HG03135 (cell line): ENCODE results near the gene AMHR2.

Source experiments
- ATAC-seq: cut with Tn5 transposase; IDR thresholded peaks from one replicate; pipeline ENCODE4 v1.9.1; 2021; ENCODE audit warnings: mild to moderate bottlenecking, moderate library complexity; ENCODE audit not compliant: unreplicated experiment

Gene AMHR2

GRCh38 chr12:53452159-53453077 lies 28.8 kb downstream of the AMHR2 start:
- no peak for ATAC-seq

DNA sequence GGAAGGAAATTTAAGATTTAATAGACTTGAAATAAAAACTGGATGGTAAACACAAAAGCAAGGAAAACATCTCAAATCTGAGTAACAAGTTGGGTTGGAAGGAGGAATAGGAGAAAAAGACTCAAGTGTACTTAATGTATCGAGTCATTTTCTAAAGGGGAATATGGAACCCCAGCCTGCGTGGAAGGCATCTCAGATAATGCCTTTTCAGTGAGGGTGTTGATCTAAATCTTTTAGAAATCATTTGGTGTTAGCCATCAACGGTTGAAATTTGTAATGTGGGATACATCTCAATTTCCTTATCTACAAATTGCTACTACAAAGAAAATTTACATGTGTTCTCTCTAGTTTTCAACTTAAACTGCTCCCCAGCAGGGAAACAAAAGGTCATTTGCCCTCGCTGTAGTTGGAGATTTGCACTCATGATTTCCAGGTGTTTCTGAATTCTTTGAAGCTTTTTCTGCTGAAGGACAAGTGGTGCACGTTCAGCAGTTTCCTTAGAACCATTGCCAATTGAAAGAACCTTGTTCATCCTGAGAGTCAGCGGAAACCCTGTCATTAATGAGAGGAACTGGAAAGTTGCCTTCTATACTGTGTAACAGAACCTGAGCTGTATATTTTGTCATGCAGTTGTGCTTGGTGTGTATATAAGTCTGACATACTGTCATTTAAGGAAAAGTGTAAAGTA lies 30.4 kb downstream of the AMHR2 start:
- ATAC-seq, result no peak

DNA sequence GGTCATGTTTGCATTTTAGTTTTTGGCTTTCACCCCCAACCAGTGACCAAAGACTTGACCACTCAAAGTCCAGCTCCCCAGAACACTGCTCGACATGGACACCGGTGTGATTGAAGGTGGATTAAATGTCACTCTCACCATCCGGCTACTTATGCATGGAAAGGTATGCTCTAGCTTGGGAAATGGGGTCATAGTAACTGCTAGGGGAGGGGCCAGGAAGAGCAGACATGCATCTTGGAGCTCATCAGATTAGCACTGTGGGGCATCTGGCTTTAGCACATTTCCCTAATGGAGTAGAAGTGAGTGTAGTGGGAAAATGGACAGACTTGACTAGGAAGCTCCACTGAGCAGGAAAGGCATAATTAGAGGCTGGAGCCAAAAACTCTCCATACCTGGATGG lies 31.1 kb downstream of the AMHR2 start:
- ATAC-seq, result no peak

DNA sequence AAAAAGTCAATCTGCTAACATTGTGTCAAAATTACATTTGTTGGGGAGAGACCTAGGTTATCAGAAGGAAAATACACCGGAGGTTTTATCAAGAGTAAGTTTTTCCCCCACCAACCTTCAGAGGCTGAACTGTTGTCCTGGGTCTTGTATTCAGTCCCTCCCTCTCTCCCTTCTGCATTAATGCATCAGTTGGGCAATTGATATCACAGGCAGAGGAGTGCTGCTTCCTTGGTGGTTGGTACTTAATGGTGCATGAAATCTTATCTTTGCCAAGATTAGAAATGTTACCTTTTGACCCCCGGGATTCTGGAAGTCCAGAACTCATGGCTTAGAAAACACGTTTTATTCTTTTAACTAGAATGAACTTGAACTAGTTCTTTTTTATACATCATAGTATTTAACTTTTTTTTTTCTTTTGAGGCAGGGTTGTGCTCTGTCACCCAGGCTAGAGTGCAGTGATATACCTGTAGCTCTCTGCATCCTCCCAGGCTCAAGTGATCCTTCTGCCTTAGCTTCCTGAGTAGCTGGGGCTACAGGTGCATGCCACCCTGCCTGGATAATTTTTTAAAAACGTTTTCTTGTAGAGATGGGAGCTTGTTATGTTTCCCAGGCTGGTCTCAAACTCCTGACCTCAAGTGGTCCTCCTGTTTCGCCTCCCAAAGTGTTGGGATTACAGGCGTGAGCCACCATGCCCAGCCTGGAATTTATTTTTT lies 33.2 kb downstream of the AMHR2 start:
- ATAC-seq, result no peak

DNA sequence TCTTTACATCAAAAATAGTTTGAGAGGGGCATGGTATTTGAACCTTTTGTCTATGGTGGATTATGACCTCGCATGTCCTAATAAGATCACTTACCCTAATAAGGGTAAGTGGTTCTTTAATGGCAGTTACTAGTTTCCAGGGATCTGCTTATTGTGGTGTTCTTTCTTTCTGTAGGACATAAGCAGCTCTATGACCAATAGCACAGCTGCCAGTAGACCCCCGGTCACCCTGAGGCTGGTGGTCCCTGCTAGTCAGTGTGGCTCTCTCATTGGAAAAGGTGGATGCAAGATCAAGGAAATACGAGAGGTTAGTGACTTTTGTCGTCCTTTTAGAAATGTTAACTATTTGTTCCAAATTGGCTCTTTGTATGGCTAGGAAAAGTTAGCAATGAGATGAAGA lies 35.4 kb downstream of the AMHR2 start:
- ATAC-seq, result no peak

GRCh38 chr12:53461059-53461458 lies 37.4 kb downstream of the AMHR2 start:
- no peak for ATAC-seq

DNA sequence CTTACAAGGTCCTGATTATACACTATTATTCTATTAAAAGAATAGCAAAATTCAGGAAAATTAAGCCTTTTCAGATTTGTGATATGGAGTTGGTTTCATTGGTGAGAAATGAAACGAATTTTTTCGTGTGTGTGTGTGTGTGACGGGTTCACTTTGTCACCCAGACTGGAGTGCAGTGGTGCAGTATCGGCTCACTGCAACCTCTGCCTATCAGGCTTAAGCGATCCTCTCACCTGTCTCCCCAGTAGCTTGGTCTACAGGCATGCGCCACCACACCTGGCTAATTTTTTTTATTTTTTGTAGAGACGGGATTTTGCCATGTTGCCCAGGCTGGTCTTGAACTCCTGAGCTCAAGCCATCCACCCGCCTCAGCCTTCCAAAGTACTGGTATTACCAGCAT lies 37.9 kb downstream of the AMHR2 start:
- ATAC-seq, result no peak

GRCh38 chr12:53462935-53463334 lies 39.3 kb downstream of the AMHR2 start:
- ATAC-seq, result no peak

- no peak for ATAC-seq
Measured at GRCh38 chr12:53463802-53464560, 40.3 kb downstream of the AMHR2 start.

GRCh38 chr12:53464685-53465418 lies 41.2 kb downstream of the AMHR2 start:
- ATAC-seq, result no peak

DNA sequence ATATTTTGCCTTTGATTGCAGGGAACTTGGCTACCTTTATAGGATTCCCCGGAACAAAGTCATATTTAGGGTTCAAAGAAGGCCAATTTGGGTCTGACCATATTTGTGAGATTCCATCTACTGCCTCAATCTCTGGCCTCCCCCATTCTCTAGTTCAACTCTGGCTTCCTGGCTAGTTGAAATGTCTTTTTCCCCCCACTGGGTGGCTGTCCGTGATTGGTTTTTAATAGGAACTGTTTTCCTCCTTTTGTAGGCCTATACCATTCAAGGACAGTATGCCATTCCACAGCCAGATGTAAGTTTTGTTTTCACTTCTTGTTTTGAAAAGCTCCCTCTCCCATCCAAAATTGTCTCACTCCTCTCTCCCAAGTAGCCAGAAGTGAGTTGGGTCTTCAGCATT lies 42.0 kb downstream of the AMHR2 start:
- no peak for ATAC-seq

GRCh38 chr12:53466640-53467039 lies 43.0 kb downstream of the AMHR2 start:
- no peak for ATAC-seq

DNA sequence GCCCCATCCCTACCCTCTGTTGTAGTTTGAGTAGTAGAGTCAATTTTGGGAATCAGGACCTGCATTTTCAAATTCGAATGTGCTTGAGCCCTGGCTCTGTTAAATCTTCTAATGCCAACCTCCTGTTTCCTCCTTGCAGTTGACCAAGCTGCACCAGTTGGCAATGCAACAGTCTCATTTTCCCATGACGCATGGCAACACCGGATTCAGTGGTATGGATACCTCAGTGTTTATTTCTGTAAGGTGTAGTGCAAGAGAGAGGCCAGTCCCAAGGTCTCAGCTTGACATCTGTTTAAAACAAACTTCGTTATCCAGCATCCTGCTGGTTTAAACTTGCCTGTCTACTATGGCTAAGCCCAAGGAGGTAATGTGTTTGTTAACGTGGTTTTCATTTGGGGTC lies 43.4 kb downstream of the AMHR2 start:
- ATAC-seq, result no peak

DNA sequence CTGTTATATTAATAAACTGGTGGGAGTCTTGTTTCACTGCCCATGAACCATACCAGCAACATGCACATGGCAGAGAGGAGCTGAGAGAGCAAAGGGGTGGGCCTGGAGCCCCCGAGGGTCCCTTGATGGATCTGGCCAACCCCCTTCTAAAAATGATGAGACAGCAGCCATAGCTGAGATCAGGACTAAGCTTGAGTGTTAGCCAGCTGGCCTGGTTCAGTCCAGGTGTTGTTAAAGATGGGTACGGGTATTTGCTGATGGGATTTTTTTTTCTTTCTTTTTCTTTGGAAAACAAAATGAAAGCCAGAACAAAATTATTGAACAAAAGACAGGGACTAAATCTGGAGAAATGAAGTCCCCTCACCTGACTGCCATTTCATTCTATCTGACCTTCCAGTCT lies 44.2 kb downstream of the AMHR2 start:
- no peak for ATAC-seq

DNA sequence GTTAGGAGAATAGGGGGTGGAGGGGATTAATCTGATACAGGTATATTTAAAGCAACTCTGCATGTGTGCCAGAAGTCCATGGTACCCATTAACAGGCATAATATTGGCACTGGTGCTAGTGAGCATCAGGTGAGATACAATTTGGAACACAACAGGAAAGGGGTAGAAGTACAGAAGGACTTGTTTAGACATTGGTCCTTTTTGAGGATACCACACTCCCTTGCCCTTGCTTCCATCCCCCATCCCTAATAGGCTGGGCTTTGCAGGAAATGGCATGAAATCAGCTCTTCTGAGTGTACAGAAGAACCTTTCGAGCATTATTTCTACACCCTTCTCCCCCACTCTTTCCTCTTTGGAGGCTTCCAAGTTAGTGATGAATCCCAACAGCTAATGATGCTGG lies 44.6 kb downstream of the AMHR2 start:
- ATAC-seq, result no peak

DNA sequence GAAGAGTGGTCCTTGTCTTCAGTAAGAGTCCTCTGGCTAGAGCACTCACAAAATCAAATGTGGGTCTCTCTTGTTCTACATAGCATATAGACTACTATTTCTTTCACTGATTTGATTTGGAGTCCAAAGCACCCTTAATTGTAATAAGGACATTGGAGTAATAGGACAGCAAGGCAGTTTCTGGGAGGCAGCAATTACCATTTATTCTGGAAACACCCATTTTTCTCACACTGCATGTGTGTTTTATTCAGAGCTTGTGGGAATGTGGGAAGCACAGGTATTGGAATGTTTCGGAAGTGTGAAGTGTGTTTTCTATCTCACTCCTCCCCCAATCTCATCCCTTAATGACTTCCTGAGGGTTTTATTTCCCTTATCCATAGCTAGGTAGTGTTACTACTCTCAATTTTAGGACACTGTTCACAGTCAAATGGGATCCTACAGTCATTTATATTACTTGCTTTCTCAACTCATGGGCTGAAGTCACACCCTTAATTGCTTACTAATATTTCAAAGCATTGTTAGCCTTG lies 48.5 kb downstream of the AMHR2 start:
- no peak for ATAC-seq

- no peak for ATAC-seq
Measured at GRCh38 chr12:53474077-53474476, 50.4 kb downstream of the AMHR2 start.

DNA sequence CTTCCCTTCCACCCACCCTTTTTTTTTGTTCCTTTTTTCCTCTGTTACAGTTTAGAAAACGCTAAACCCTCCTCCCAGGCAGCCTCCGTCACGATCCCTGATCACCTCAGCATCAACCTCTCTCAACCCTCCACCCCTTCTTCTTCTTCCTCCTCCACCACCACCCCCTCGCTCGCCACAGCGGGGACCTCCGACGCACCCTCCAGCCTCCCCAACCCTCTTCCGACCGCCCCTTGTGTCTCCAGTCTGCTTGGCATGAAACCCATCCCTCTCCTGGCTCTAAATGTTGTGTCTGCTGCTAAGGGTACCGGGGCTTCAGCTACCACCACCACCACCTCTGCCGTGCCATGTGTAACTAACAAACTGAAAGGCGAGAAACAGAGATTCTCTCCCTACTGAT lies 51.2 kb downstream of the AMHR2 start:
- ATAC-seq, result no peak

- no peak for ATAC-seq
Measured at GRCh38 chr12:53476769-53477209, 53.1 kb downstream of the AMHR2 start.

DNA sequence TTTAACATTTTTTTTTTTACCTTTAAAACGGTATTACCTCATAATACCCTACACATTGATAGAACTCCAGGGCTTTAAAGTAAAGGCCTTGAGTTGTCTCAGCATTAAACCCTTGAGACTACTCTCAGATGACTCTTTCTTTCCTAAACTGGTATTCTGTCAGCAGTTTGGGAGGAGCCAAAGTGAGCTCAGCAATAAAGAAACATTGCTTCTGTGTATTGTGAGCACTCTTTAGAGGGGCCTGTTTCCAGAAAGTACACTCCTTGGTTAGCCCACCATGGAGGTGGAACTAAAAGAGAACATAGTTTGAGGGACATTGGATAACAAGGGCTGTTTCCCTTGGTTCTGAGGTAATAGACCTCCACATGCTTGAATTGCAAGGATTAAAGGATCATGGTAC lies 55.2 kb downstream of the AMHR2 start:
- no peak for ATAC-seq
